CD4-positive, alpha-beta T cell treated with Interleukin-17A for 1 hour (primary cell): ENCODE data around the gene GPR183.
"Not testable (repeated sequence)": the region's sequence is repeated elsewhere in the genome, so short reads cannot be mapped to it uniquely, and the experiment has no call there.

ENCODE experiments used
- DNase-seq: peaks from one replicate; pipeline ENCODE4 v3.0.0-alpha.2; 2020

The GPR183 gene

DNA sequence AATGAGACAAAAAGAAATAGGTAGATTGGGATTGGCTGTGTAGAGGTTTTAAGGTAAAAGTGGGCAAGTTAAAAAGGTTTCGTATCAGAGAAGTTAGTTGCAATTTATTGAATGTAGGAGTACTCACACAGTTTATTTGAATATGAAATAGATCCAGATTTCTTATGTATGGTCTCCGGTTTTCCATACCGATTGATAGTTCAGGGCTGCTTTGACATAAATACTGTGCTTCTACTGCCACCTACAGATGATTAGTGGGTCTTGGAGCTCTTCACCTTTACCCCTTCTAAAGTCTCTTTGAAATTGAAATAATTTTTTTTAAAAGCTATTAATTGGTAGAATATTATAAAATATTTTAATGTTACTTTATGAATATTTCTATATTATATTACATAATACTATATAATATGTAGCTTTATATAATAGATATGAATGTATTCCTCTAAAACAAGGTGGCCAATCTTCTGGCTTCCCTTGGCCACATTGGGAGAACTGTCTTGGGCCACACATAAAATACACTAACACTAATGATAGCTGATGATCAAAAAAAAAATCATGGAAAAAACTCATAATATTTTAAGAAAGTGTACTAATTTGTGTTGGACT lies 41.3 kb downstream of the GPR183 start:
- DNase-seq: peak; percentile 79

DNA sequence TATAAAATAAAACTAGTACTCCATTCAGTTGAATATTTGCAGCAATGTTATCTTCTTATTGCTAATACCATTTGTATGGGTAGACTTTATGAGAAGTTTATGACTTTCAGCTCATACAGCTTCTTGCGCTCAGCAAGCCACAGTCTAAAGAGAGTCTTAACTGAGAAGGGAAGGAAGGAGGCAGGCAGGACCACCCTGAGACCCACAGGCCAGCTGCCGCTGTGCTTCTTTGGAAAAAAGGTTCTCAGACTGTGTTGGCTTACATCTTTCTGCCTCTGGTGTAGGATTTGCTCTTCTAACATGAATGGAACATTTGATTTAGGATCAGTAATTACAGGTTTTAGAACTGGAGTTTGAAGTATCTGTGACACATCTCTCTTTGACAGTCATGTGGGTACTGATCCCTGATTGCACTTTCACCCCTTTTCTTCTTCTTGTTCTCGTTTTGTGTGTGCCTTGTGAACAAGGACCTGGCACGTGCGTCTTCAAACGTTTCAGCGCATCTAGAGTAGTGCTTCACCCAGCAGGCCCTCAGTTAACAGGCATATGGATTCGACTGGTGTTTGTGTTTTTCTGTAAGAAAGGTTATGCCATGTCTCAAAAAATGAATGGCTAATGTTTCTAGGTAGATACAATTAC lies 41.9 kb downstream of the GPR183 start:
- no peak for DNase-seq

DNA sequence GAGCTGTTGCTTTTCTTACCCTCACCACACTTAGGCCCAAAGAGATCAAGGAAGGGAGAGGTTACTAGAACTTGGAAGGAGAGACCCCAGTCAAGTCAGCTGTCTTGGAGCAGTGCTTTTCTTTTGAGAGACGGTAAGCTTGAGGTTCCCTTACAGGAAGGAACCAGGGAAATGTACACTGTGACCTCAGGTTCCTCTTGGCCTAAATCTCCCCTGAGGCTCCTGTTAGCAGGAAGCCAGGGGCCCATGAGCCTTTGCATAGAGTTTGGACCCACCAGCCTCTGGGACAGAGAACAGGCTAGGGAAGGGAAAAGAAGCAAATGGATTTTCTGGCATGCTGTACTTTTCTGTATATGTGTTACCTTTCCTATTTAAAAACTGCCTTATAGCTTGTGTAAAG lies 43.1 kb downstream of the GPR183 start:
- no peak for DNase-seq

DNA sequence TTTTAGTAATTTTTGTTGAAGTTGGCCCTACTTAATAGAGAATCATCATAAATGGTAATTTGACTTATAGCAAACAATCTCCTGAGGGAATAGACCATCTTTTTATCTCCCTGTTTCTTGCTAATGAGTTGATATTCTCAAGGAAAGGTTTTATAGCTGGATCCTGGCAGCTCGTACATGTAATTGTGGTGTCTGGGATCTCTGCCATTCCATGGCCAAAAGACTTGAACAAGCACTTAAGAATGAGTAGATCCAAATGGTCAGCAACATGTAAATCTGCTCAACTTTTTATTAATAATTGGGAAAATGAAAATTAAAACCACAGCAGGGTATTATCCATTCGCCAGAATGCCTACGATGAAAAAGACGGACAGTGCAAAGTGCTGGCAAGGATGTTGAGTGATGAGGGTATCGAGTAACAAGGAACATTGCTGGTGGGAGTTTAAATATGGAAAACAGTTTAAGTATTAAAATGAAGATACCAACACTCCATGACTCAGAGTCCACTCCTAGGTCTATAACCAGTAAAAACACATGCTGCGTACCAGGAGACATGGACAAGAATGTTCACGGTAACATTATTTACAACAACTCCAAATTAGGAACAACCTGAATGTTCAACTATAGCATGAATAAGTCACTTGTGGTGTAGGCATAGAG lies 43.9 kb downstream of the GPR183 start:
- DNase-seq: no peak

DNA sequence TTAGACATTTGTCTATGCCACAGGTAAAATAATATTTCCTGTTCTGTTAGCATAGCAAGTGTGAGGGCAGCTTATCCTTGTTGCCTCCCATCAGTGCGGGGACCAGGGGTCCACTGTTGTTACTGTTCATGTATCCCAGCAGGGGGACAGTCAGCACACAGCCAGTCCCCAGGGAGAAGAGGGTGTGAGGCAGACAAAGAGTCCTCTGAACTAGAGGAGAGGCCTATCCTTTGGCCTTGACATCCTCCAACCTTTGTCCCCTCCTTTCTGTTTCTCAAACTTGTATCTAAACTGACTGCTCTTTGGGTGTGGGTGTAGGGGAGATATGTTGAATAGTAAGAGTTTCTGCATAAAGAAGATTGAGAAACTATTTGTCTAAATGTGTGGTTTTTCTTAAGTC lies 46.1 kb downstream of the GPR183 start:
- DNase-seq: no peak

DNA sequence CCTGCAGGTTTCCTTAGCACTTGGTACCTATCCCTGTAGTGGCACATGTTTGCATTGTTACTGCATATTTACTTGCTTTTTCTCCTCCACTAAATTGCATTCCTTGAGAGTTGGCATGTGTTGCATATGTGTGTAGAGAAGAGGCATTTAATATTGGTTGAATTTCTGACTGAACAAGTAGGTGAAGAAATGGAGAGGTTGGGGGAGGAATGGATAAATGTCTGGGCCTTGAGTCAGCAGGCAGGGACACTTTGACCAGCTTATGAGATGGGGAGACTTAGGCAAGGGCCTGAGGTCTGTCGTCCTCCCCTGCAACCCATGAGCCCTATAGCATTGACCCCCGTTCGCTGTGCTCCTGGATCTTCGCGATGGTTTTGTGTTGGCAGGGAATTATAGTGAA lies 47.0 kb downstream of the GPR183 start:
- no peak for DNase-seq

DNA sequence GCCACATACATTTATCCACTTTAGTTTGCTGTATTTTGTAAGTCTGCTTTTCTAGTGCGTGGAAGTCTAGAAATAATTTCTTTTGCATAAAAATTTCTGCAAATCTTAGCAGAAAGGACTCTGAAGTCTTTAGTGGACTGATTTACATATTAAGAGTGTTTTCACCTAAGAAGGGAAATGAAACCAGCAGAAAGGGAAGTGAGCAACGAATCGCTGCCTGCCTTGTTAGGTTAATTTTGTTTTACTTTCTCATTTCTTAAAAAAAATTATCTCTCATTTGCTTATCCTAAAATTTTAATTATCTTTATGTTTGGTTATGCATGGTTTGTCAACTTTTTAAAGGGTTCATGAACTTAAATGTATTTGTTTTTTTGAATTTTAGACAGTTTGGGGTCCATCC lies 48.3 kb downstream of the GPR183 start:
- peak; percentile 69 for DNase-seq

DNA sequence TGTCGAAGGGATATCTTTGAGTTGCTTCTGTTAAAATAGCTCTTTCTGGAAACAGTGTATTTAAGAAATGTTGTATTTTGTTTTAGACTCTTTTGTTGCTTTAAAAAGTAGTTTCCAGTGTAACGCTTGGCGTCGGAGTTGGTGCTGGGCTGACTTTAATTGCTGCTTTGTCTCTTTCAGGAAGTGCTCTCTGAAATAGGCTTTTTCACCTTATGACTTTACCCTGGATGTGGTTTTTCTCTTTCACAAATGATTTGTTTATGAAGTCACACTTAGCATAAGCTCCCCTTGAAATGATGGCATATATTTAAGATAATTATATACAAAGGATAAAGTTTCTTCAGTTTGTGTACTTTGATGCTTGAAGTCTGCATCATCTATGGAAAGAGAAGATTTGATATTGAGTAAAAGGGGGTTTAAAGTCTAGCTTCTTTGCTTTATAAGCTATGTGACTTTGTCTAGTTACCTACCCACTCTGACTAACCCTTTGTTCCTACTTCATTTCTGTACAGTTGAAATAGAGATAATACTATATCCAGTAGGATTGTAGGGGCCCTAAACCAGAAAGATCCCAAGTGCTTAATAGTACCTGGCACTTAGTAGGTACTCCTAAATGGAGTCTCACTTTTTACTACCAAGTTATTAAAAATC lies 48.9 kb downstream of the GPR183 start, which contains the start of gene GPR18:
GPR18 (minus strand) TSS at position 170 of the 651 bp plus-strand sequence. CDS start 2,507 bp downstream, outside the sequence.
- DNase-seq: peak; percentile 72

DNA sequence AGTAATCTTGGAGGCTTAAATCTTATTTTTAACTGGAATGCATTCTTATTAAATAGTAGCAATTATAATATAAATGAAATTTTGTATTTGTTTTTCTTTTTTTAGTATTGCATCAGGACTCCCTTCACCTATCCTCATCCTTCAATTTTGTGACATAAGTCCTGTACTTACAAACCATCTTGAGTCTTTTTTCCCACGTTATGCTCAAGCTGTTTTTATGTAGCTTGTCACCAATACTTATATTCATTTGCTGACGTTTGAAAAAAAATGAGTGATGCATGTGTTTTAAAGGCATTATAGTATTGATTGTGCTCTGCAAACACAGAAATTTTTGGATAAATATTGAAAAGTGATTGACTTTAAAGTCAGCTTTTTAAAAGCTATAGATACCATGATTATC lies 49.9 kb downstream of the GPR183 start:
- DNase-seq: no peak

DNA sequence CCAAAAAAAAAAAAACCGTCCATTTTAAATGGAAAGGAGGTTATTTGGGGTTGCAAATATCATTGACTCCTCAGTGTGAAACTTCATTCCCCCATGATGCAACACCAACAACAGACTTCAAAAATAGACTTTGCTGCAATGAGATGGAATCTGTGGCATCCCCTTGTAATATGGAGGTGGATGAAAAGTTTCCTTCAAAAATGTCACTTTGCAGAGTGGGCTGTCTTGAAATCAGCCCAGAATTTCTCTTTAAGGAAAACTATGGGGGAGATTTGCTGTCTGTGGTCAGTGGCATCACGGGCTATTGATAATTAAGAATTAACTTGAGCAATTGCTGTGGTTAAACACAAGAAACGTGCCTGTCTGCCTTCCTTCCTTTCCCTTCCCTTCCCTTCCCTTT lies 50.5 kb downstream of the GPR183 start:
- DNase-seq: no peak

DNA sequence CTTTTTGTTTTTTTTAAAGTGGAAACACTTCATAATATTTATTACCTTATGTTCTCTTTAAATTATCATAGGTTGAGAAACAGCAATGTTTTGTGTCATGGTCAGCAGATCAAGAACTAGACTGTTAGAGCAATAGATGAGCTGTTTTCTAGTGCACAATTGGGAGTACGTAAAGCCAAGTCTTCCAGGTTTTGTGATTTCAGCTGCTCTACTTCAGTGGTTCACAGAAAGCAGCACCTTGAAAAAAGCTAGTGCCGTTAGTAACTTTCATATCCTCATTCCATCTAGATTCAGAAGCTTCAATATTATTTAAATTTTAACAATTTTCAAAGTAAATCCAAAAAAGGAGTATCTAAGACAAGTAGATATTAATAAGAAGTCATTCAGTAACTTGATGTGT lies 50.9 kb downstream of the GPR183 start:
- no peak for DNase-seq

DNA sequence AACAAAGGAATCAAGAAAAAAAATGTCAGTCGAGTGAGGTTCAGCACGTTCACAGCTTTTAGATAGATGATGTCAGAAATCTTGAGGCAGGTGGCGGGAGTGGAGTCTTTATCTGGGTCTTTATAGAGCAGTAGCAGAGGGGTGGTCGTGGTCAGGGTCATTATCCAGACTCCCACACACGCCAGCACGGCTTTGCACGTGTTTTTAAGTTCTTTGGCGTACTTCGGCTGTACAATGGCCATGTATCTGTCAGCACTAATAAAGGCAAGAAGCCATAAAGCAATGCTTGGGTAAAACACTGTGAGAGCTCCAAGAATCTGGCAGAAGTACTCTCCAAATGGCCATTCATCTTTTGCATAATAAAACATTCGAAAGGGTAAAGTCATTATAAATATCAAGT lies 51.9 kb downstream of the GPR183 start:
- no peak for DNase-seq

DNA sequence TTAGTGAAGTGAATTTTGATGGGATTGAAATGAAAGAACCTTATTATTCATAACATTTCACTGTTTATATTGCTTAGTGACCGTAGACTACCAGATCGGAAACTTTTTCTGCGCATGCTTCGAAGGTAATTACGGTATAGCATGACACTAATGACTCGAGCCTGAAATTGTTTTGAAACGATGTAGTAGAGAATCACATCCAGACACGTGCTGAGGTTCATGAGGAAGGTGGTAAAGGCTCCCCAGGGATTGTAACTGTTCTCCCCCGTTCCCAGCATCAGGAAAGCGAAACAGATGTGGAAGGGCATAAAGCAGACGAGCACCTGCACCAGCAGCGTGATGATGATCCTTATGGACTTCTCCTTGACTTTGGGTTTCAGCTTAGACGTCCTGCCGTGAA lies 52.4 kb downstream of the GPR183 start:
- no peak for DNase-seq

DNA sequence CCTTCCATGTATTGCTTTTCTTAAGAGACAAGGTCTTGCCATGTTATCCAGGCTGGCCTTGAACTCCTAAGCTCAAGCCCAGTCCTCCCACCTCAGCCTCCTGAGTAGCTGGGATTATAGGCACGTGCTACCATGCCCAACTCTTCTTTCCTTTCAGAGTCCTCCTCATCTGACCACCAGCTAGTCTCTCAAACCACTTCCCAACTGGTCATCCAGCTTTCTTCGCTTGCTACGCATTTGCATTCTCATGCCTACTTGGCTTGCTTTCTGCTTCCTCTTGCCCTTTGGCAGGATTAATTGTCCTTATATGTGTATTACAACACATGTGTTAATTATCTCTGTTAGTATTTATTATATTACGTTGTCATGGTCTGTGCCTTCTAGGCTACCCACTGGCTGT lies 55.3 kb downstream of the GPR183 start:
- DNase-seq: no peak

DNA sequence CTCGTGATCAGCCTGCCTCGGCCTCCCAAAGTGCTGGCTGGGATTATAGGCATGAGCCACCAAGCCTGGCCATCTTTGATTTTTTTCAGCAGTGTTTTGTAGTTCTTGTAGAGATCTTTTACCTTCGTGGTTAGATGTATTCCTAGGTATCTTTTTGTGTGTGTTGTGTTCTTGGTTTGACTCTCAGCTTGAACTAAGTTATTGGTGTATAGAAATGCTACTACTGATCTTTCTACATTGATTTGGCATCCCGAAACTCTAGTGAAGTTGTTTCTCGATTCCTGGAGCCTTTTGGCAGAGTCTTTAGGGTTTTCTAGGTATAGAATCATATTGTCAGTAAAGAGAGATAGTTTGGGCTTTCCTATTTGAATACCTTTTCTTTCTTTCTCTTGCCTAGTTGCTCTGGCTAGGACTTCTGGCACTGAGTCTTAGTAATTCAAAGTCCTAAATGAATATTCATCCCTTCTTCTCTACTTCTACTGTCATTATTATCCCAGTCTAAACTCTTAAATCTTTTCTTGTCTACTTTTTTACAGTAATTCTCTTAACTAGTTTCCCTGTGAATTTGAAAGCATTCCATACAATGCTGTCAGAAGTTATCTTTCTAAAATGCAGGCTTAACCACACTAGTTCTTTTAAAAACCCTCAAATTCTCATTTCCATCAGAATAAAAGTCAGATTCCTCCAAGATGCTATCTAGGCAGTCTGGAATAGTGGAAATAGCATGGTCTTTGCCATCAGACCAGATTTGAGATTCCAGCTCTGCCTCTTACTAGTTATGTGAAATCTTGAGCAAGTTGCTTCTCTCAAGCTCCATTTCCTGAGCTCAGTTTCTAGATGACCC lies 56.0 kb downstream of the GPR183 start:
- DNase-seq: no peak

DNA sequence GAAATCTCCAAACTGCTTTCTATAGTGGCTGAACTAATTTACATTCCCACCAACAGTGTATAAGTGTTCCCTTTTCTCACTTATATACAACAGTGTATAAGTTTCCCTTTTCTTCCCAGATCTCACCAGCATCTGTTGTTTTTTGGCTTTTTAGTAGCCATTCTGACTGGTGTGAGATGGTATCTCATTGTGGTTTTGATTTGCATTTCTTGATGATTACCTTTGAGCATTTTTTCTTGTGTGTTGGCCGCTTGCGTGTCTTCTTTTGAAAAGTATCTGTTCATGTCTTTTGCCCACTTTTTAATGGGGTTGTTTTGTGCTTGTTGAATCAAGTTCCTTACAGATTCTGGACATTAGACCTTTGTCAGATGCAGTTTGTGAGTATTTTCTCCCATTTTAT lies 57.6 kb downstream of the GPR183 start:
- not testable (repeated sequence) for DNase-seq

DNA sequence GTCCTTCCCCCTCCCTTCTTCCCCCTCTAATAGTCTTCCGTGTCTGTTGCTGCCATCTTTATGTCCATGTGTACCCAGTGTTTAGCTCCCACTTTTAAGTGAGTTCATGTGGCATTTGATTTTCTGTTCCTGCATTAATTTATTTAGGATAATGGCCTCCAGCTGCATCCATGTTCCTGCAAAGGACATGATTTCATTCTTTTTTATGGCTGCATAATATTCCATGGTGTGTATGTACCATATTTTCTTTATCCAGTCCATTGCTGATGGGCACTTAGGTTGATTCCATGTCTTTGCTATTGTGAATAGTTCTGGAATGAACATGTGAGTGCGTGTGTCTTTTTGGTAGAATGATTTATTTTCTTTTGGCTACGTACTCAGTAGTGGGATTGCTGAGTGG lies 58.0 kb downstream of the GPR183 start:
- not testable (repeated sequence) for DNase-seq

DNA sequence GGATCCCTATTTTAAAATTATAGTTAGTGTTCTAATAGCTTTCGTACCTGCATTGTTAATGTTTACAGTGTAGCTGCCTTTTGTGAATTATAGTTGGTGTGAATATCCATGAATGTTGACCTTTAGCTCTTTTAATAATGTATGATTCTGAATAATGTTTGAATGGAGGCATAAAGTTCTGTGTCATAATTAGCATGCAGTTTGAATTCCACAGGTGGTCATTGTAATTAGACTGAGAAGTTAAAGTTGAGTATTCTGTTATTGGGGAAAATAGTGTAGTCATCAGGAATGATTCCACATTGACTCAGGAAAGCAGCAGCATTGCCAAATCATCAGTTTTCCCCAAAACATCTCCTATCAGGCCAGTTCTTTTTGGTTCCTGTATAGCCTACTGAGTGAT lies 61.1 kb downstream of the GPR183 start:
- no peak for DNase-seq
